DND-41 (cell line): ENCODE measurements around the gene FSD1L.

Experiments used
- CTCF ChIP-seq: IDR thresholded peaks from 2 replicates; pipeline ENCODE4 v1.5.1; 2012; ENCODE audit warnings: borderline replicate concordance, low read length, moderate library complexity, mild to moderate bottlenecking; ENCODE audit not compliant: poor library complexity, severe bottlenecking; ENCODE audit errors: extremely low read depth
- EZH2 ChIP-seq: IDR thresholded peaks from 3 replicates; pipeline ENCODE4 v1.6.1; 2012; ENCODE audit warnings: borderline replicate concordance, low read depth, mild to moderate bottlenecking, moderate library complexity, low read length, inconsistent platforms; ENCODE audit not compliant: severe bottlenecking

DNA sequence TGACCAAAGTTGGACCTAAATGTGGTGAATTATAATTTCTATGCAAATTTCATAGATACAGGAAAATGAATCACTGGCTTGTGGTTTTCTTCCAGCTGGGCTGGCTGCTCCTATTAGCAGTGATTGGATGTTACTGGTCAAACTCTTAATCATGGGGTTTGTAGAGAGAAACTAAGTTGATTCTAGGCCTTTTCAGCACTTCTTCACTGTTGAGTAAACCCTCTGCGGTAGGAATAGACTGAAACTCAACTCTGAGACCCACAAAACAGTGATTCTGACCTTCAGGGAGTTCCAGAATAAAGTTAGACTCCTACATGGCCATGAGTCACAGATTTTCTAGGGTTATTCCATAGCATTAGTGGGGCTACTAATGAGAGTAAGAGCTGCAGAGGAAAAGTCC is 62.2 kb downstream of the FSD1L start:
- TF ChIP-seq CTCF (no peak), EZH2 (no peak)
